Parathyroid adenoma (tissue), 2 donors: ENCODE data around the gene HBS1L.

Source experiments
- H2AFZ ChIP-seq: fragments of 300-600 bp; sonication (generic); one replicate; pipeline ENCODE4 v1.7.0; 2017; ENCODE audit warnings: antibody characterized with exemption, mild to moderate bottlenecking
- H3K27ac ChIP-seq: fragments of 300-600 bp; sonication (generic); one replicate; pipeline ENCODE4 v1.7.0; 2017
- H3K27me3 ChIP-seq: fragments of 300-600 bp; sonication (generic); one replicate; pipeline ENCODE4 v1.7.0; 2017; ENCODE audit warnings: low read length; ENCODE audit not compliant: control insufficient read depth, insufficient read depth
- H3K36me3 ChIP-seq: fragments of 300-600 bp; sonication (generic); one replicate; pipeline ENCODE4 v1.7.0; 2017; ENCODE audit warnings: low read length; ENCODE audit not compliant: control insufficient read depth, insufficient read depth
- H3K4me1 ChIP-seq: fragments of 300-600 bp; sonication (generic); one replicate; pipeline ENCODE4 v1.7.0; 2017; ENCODE audit warnings: control low read depth
- H3K4me2 ChIP-seq: fragments of 300-600 bp; sonication (generic); one replicate; pipeline ENCODE4 v1.7.0; 2017; ENCODE audit warnings: low read length
- H3K4me3 ChIP-seq: fragments of 300-600 bp; sonication (generic); one replicate; pipeline ENCODE4 v1.7.0; 2017; ENCODE audit warnings: low read depth, low read length
- H3K79me2 ChIP-seq: fragments of 300-600 bp; sonication (generic); one replicate; pipeline ENCODE4 v1.7.0; 2017; ENCODE audit warnings: control low read depth
- H3K9ac ChIP-seq: fragments of 300-600 bp; sonication (generic); one replicate; pipeline ENCODE4 v1.7.0; 2017; ENCODE audit warnings: mild to moderate bottlenecking
- H3K9me3 ChIP-seq: fragments of 300-600 bp; sonication (generic); one replicate; pipeline ENCODE4 v1.7.0; 2017; ENCODE audit warnings: low read length; ENCODE audit not compliant: control insufficient read depth
- TF ChIP-seq, protein P1 (sequence below): fragments of 300-600 bp; sonication (generic); IDR thresholded peaks from one replicate; pipeline ENCODE4 v1.7.0; 2017; ENCODE audit warnings: antibody characterized with exemption, mild to moderate bottlenecking
- donor health status: primary hyperparathyroidism.

The HBS1L gene

GRCh38 chr6:134964451-134965203 lies 90.0 kb downstream of the HBS1L start:
- H3K4me2 ChIP-seq: no peak overlapping the region
- H3K4me1 ChIP-seq: no peaks in the 10 kb centered on the region
- TF ChIP-seq, protein P1, sequence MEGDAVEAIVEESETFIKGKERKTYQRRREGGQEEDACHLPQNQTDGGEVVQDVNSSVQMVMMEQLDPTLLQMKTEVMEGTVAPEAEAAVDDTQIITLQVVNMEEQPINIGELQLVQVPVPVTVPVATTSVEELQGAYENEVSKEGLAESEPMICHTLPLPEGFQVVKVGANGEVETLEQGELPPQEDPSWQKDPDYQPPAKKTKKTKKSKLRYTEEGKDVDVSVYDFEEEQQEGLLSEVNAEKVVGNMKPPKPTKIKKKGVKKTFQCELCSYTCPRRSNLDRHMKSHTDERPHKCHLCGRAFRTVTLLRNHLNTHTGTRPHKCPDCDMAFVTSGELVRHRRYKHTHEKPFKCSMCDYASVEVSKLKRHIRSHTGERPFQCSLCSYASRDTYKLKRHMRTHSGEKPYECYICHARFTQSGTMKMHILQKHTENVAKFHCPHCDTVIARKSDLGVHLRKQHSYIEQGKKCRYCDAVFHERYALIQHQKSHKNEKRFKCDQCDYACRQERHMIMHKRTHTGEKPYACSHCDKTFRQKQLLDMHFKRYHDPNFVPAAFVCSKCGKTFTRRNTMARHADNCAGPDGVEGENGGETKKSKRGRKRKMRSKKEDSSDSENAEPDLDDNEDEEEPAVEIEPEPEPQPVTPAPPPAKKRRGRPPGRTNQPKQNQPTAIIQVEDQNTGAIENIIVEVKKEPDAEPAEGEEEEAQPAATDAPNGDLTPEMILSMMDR: no peak
- no peaks in the 10 kb centered on the region for H3K36me3 ChIP-seq
- no peaks in the 10 kb centered on the region for H3K79me2 ChIP-seq
- H3K9ac ChIP-seq: no peak overlapping the region
- H3K9me3 ChIP-seq: no peaks in the 10 kb centered on the region
- H3K27me3 ChIP-seq: no peaks in the 10 kb centered on the region
- H3K4me3 ChIP-seq: no peak overlapping the region
- no peak overlapping the region for H3K27ac ChIP-seq
- H2AFZ ChIP-seq: no peak overlapping the region

GRCh38 chr6:134962421-134962820 lies 92.2 kb downstream of the HBS1L start:
- TF ChIP-seq, protein P1: no peak
- H3K27ac ChIP-seq: no peak overlapping the region
- H3K9ac ChIP-seq: no peak overlapping the region
- H3K79me2 ChIP-seq: no peaks in the 10 kb centered on the region
- H3K4me2 ChIP-seq: no peak overlapping the region
- no peak overlapping the region for H3K4me3 ChIP-seq
- H3K9me3 ChIP-seq: no peaks in the 10 kb centered on the region
- no peaks in the 10 kb centered on the region for H3K27me3 ChIP-seq
- H2AFZ ChIP-seq: no peak overlapping the region
- no peaks in the 10 kb centered on the region for H3K36me3 ChIP-seq
- no peaks in the 10 kb centered on the region for H3K4me1 ChIP-seq

GRCh38 chr6:134961366-134961765 lies 93.3 kb downstream of the HBS1L start:
- Histone ChIP-seq H3K4me1 (no peaks in the 10 kb centered on the region), H3K9me3 (no peaks in the 10 kb centered on the region), H3K27ac (no peak overlapping the region), H3K4me3 (no peak overlapping the region), H3K27me3 (no peaks in the 10 kb centered on the region), H2AFZ (no peak overlapping the region), H3K79me2 (no peaks in the 10 kb centered on the region), H3K36me3 (no peaks in the 10 kb centered on the region), H3K9ac (no peak overlapping the region), H3K4me2 (no peak overlapping the region)
- TF ChIP-seq, protein P1: no peak

- H3K4me2 ChIP-seq: no peak overlapping the region
- no peaks in the 10 kb centered on the region for H3K9me3 ChIP-seq
- H3K79me2 ChIP-seq: no peaks in the 10 kb centered on the region
- H3K4me1 ChIP-seq: peaks cover 2% of the 10 kb centered on the region
- TF ChIP-seq, protein P1: no peak
- H3K27me3 ChIP-seq: no peaks in the 10 kb centered on the region
- H3K36me3 ChIP-seq: no peaks in the 10 kb centered on the region
- no peak overlapping the region for H3K4me3 ChIP-seq
- no peak overlapping the region for H3K27ac ChIP-seq
- no peak overlapping the region for H2AFZ ChIP-seq
- no peak overlapping the region for H3K9ac ChIP-seq
These were observed 95.0 kb downstream of the HBS1L start for GRCh38 chr6:134959603-134960002.

- Histone ChIP-seq H3K9ac (no peak overlapping the region), H3K9me3 (no peaks in the 10 kb centered on the region), H3K4me1 (peaks cover 3% of the 10 kb centered on the region), H3K4me3 (no peak overlapping the region), H3K27ac (no peak overlapping the region), H3K36me3 (no peaks in the 10 kb centered on the region), H3K4me2 (no peak overlapping the region), H2AFZ (no peak overlapping the region), H3K79me2 (no peaks in the 10 kb centered on the region), H3K27me3 (no peaks in the 10 kb centered on the region)
- TF ChIP-seq, protein P1: no peak
These were observed 97.9 kb downstream of the HBS1L start for GRCh38 chr6:134956676-134957075.
